ENCODE measurements around the gene ASTN2.

ASTN2 gene

GRCh38 chr9:116477584-116478141, 937.2 kb downstream of the ASTN2 start:
- Histone ChIP-seq H3K79me2 (ENCODE audit: control insufficient read depth, low read length) (no peaks in the 10 kb centered on the region), H3F3A (ENCODE audit: control insufficient read depth, insufficient read depth) (no peaks in the 10 kb centered on the region), H3K4me3 (ENCODE audit: low read length) (no peak overlapping the region), H3K9me3 (ENCODE audit: control insufficient read depth, insufficient read depth, low read length) (no peaks in the 10 kb centered on the region), H3K4me2 (ENCODE audit: low read length) (no peak overlapping the region), H3K4me1 (ENCODE audit: control insufficient read depth, low read length) (no peaks in the 10 kb centered on the region), H3K27ac (ENCODE audit: low read depth, low read length) (no peak overlapping the region), H4K20me1 (ENCODE audit: control insufficient read depth, insufficient read depth, low read depth, low read length) (no peaks in the 10 kb centered on the region), H3K27me3 (ENCODE audit: control insufficient read depth, low read length) (no peaks in the 10 kb centered on the region), H3K9me2 (replicated peaks; ENCODE audit: control insufficient read depth, low read length) (no peaks in the 10 kb centered on the region), H3K36me3 (ENCODE audit: control insufficient read depth, low read length) (no peaks in the 10 kb centered on the region)
- TF ChIP-seq EZH2phosphoT487 (IDR thresholded peaks at IDR 0.05; ENCODE audit: borderline replicate concordance, low read length) (no peak), CTCF (IDR thresholded peaks at IDR 0.05; ENCODE audit: low read depth, low read length, poor library complexity, severe bottlenecking) (no peak)

- no peak overlapping the region for H3K27ac ChIP-seq (ENCODE audit: low read depth, low read length)
- H3K79me2 ChIP-seq (ENCODE audit: control insufficient read depth, low read length): no peaks in the 10 kb centered on the region
- H3K4me1 ChIP-seq (ENCODE audit: control insufficient read depth, low read length): no peaks in the 10 kb centered on the region
- H4K20me1 ChIP-seq (ENCODE audit: control insufficient read depth, insufficient read depth, low read depth, low read length): no peaks in the 10 kb centered on the region
- no peak overlapping the region for H3K4me2 ChIP-seq (ENCODE audit: low read length)
- no peaks in the 10 kb centered on the region for H3K27me3 ChIP-seq (ENCODE audit: control insufficient read depth, low read length)
- no peaks in the 10 kb centered on the region for H3F3A ChIP-seq (ENCODE audit: control insufficient read depth, insufficient read depth)
- no peak overlapping the region for H3K4me3 ChIP-seq (ENCODE audit: low read length)
- TF ChIP-seq EZH2phosphoT487 (IDR thresholded peaks at IDR 0.05; ENCODE audit: borderline replicate concordance, low read length): no peak
- no peak for TF ChIP-seq CTCF (IDR thresholded peaks at IDR 0.05; ENCODE audit: low read depth, low read length, poor library complexity, severe bottlenecking)
- no peaks in the 10 kb centered on the region for H3K9me2 ChIP-seq (replicated peaks; ENCODE audit: control insufficient read depth, low read length)
- H3K36me3 ChIP-seq (ENCODE audit: control insufficient read depth, low read length): no peaks in the 10 kb centered on the region
- no peaks in the 10 kb centered on the region for H3K9me3 ChIP-seq (ENCODE audit: control insufficient read depth, insufficient read depth, low read length)
Measured at GRCh38 chr9:116476935-116477381, 937.9 kb downstream of the ASTN2 start.

GRCh38 chr9:116476002-116476401, 938.9 kb downstream of the ASTN2 start:
- H3K27ac ChIP-seq (ENCODE audit: low read depth, low read length): no peak overlapping the region
- H3K4me3 ChIP-seq (ENCODE audit: low read length): no peak overlapping the region
- H3K4me2 ChIP-seq (ENCODE audit: low read length): no peak overlapping the region
- H3K79me2 ChIP-seq (ENCODE audit: control insufficient read depth, low read length): no peaks in the 10 kb centered on the region
- H3K9me2 ChIP-seq (replicated peaks; ENCODE audit: control insufficient read depth, low read length): no peaks in the 10 kb centered on the region
- H3K4me1 ChIP-seq (ENCODE audit: control insufficient read depth, low read length): no peaks in the 10 kb centered on the region
- H3K36me3 ChIP-seq (ENCODE audit: control insufficient read depth, low read length): no peaks in the 10 kb centered on the region
- H3K9me3 ChIP-seq (ENCODE audit: control insufficient read depth, insufficient read depth, low read length): no peaks in the 10 kb centered on the region
- H3F3A ChIP-seq (ENCODE audit: control insufficient read depth, insufficient read depth): no peaks in the 10 kb centered on the region
- no peaks in the 10 kb centered on the region for H3K27me3 ChIP-seq (ENCODE audit: control insufficient read depth, low read length)
- TF ChIP-seq CTCF (IDR thresholded peaks at IDR 0.05; ENCODE audit: low read depth, low read length, poor library complexity, severe bottlenecking) (no peak), EZH2phosphoT487 (IDR thresholded peaks at IDR 0.05; ENCODE audit: borderline replicate concordance, low read length) (no peak)
- no peaks in the 10 kb centered on the region for H4K20me1 ChIP-seq (ENCODE audit: control insufficient read depth, insufficient read depth, low read depth, low read length)

Data from DOHH2 (cell line).